Progenitor cell of endocrine pancreas (in vitro differentiated cells): ENCODE data around the gene TTC23L. TPM values are rescaled to one million over a fixed set of nuclear protein-coding genes. Genes with fewer than 3 reads are reported as not detected.
"Not testable (repeated sequence)": the region's sequence is repeated elsewhere in the genome, so short reads cannot be mapped to it uniquely, and the experiment has no call there.

Experiments used
- DNase-seq: peaks from one replicate; pipeline ENCODE4 v3.0.0; 2021; ENCODE audit warnings: low spot score; ENCODE audit not compliant: unreplicated experiment
- H3K27ac Mint-ChIP-seq: 2 replicates; pipeline ENCODE4 v1.8.0; 2021; ENCODE audit warnings: mild to moderate bottlenecking, moderate library complexity, mixed read lengths
- H3K27me3 Mint-ChIP-seq: 2 replicates; pipeline ENCODE4 v1.8.0; 2021; ENCODE audit warnings: mixed read lengths
- H3K36me3 Mint-ChIP-seq: 2 replicates; pipeline ENCODE4 v1.8.0; 2022; ENCODE audit warnings: mixed read lengths; ENCODE audit not compliant: insufficient read depth
- H3K4me1 Mint-ChIP-seq: 2 replicates; pipeline ENCODE4 v1.8.0; 2021; ENCODE audit warnings: low read depth, mixed read lengths
- H3K4me3 Mint-ChIP-seq: 2 replicates; pipeline ENCODE4 v1.8.0; 2021; ENCODE audit warnings: low read depth, mild to moderate bottlenecking, moderate library complexity, mixed read lengths
- H3K9me3 Mint-ChIP-seq: 2 replicates; pipeline ENCODE4 v1.8.0; 2021; ENCODE audit warnings: low read depth, mixed read lengths
- CTCF ChIP-seq: fragments of 200-600 bp; sonication (generic); IDR thresholded peaks from one replicate; pipeline ENCODE4 v1.5.0; 2021; ENCODE audit warnings: antibody characterized with exemption, mild to moderate bottlenecking; ENCODE audit not compliant: unreplicated experiment
- total RNA-seq: library from RNA; stranded (reverse); gene quantifications from 2 replicates; pipeline ENCODE4 v1.2.1, GENCODE V29; 2021

The TTC23L gene
- total RNA-seq, 1 donor from 2014 or later = 2.8 TPM

GRCh38 chr5:34827588-34828506 lies 11.1 kb upstream of the TTC23L start:
- H3K4me3 Mint-ChIP-seq = no peak overlapping the region
- TF ChIP-seq CTCF = no peak

GRCh38 chr5:34830827-34831226 lies 8.1 kb upstream of the TTC23L start:
- H3K27me3 Mint-ChIP-seq, H3K4me1 Mint-ChIP-seq, H3K9me3 Mint-ChIP-seq, DNase-seq, H3K4me3 Mint-ChIP-seq, H3K27ac Mint-ChIP-seq: not testable (repeated sequence)
- peaks cover 37% of the 10 kb centered on the region for H3K36me3 Mint-ChIP-seq

More at GRCh38 chr5:34827588-34828506, 11.1 kb upstream of the TTC23L start:
- Mint-ChIP-seq H3K36me3 (peaks cover 54% of the 10 kb centered on the region), H3K4me1 (no peaks in the 10 kb centered on the region), H3K27ac (peak overlapping the region; percentile 12), H3K9me3 (no peaks in the 10 kb centered on the region), H3K27me3 (no peaks in the 10 kb centered on the region)
- DNase-seq = no peak

GRCh38 chr5:34831303-34831702 lies 7.7 kb upstream of the TTC23L start:
- no peaks in the 10 kb centered on the region for H3K4me1 Mint-ChIP-seq
- no peak overlapping the region for H3K4me3 Mint-ChIP-seq
- no peak for TF ChIP-seq CTCF
- H3K27me3 Mint-ChIP-seq = no peaks in the 10 kb centered on the region
- H3K27ac Mint-ChIP-seq = no peak overlapping the region
- no peaks in the 10 kb centered on the region for H3K9me3 Mint-ChIP-seq
- no peak for DNase-seq
- H3K36me3 Mint-ChIP-seq = peaks cover 36% of the 10 kb centered on the region

- DNase-seq = no peak
- Mint-ChIP-seq H3K9me3 (no peaks in the 10 kb centered on the region), H3K36me3 (peaks cover 24% of the 10 kb centered on the region), H3K27me3 (no peaks in the 10 kb centered on the region), H3K4me3 (no peak overlapping the region), H3K27ac (peak overlapping the region; percentile 66), H3K4me1 (no peaks in the 10 kb centered on the region)
- TF ChIP-seq CTCF = no peak
These were observed 6.4 kb upstream of the TTC23L start for GRCh38 chr5:34832568-34832967.

- no peaks in the 10 kb centered on the region for H3K27me3 Mint-ChIP-seq
- no peak overlapping the region for H3K27ac Mint-ChIP-seq
- H3K36me3 Mint-ChIP-seq = peaks cover 19% of the 10 kb centered on the region
- no peak overlapping the region for H3K4me3 Mint-ChIP-seq
- peaks cover 3% of the 10 kb centered on the region for H3K4me1 Mint-ChIP-seq
- no peaks in the 10 kb centered on the region for H3K9me3 Mint-ChIP-seq
- TF ChIP-seq CTCF = no peak
- DNase-seq = no peak
These were observed 5.9 kb upstream of the TTC23L start for GRCh38 chr5:34833090-34833489.
